Measurements from ENCODE around the gene FAM76A. TPM values are rescaled to one million over a fixed set of nuclear protein-coding genes. Genes with fewer than 3 reads are reported as not detected.
A peak's percentile ranks its signal among the peaks of the same experiment; 100 is the strongest.

Gene FAM76A
- total RNA-seq, 4 donors from 2014 or later: 10.5 to 29.1 (median 12.5) TPM

GRCh38 chr1:27727126-27727525 lies 1.4 kb downstream of the FAM76A start:
- DNase-seq: no peak
- no peaks in the 10 kb centered on the region for H3K9me3 ChIP-seq
- TF ChIP-seq POLR2AphosphoS5 (IDR thresholded peaks at IDR 0.05) (no peak), POLR2A (IDR thresholded peaks at IDR 0.05) (no peak), CTCF (IDR thresholded peaks at IDR 0.05) (no peak), EP300 (IDR thresholded peaks at IDR 0.05; ENCODE audit: low read depth) (no peak)
- peaks cover 4 to 24% (median 15%) of the 10 kb centered on the region in 4 donors for H3K4me1 ChIP-seq
- peak overlapping the region in 2 of 4 donors; percentile 89 to 100 for H3K4me3 ChIP-seq
- peaks cover 0 to 8% (median 0%) of the 10 kb centered on the region in 4 donors for H3K36me3 ChIP-seq
- intact Hi-C loops (cut with DNase I; ENCODE audit: low total_unique reads): loop anchor here (10.0 kb wide), 1 partner anchor 52 kb away; the partner anchor contains the start of gene IFI6
- peak overlapping the region; percentile 96 to 100 (median 98) for H3K27ac ChIP-seq
- no peaks in the 10 kb centered on the region for H3K27me3 ChIP-seq
- 58 to 68% methylated on average over 3 of the region's 3 CpGs for WGBS, 2 donors (ENCODE audit: low coverage in 1 of 2)
- in situ Hi-C loops (cut with MboI; ENCODE audit: low pct_ligation_motif_present in 1 of 4, low pct_unique_long_range_greater_than_20kb in 1 of 4, low sequenced_read_pairs in 3 of 4): loop anchor here in 1 of 4 donors (10.0 kb wide), 1 partner anchor 52 kb away; the partner anchor contains the start of gene IFI6

- H3K36me3 ChIP-seq: peaks cover 0 to 36% (median 13%) of the 10 kb centered on the region in 4 donors
Observed at GRCh38 chr1:27736252-27736651, 10.5 kb downstream of the FAM76A start.

GRCh38 chr1:27741121-27741520 lies 15.4 kb downstream of the FAM76A start:
- TF ChIP-seq POLR2A (IDR thresholded peaks at IDR 0.05): no peak
- TF ChIP-seq EP300 (IDR thresholded peaks at IDR 0.05; ENCODE audit: low read depth): no peak
- H3K9me3 ChIP-seq: no peaks in the 10 kb centered on the region
- no peak overlapping the region for H3K27ac ChIP-seq
- DNase-seq: no peak
- no peak overlapping the region for H3K4me3 ChIP-seq
- H3K36me3 ChIP-seq: peaks cover 0 to 34% (median 10%) of the 10 kb centered on the region in 4 donors
- in situ Hi-C loops (cut with MboI; ENCODE audit: low pct_ligation_motif_present in 1 of 4, low pct_unique_long_range_greater_than_20kb in 1 of 4, low sequenced_read_pairs in 3 of 4): no loop called here
- intact Hi-C loops (cut with DNase I; ENCODE audit: low total_unique reads): no loop called here
- no peaks in the 10 kb centered on the region for H3K4me1 ChIP-seq
- no peaks in the 10 kb centered on the region for H3K27me3 ChIP-seq
- whole genome bisulfite sequencing, 2 donors (ENCODE audit: low coverage in 1 of 2): 85 to 96% methylated on average over 4 to 6 of the region's 6 CpGs

More at GRCh38 chr1:27736252-27736651, 10.5 kb downstream of the FAM76A start:
- in situ Hi-C loops (cut with MboI; ENCODE audit: low pct_ligation_motif_present in 1 of 4, low pct_unique_long_range_greater_than_20kb in 1 of 4, low sequenced_read_pairs in 3 of 4) (no loop called here), intact Hi-C loops (cut with DNase I; ENCODE audit: low total_unique reads) (no loop called here)
- no peak for DNase-seq
- H3K27me3 ChIP-seq: no peaks in the 10 kb centered on the region
- no peaks in the 10 kb centered on the region for H3K9me3 ChIP-seq
- no peak for TF ChIP-seq CTCF (IDR thresholded peaks at IDR 0.05)
- no peak for TF ChIP-seq POLR2AphosphoS5 (IDR thresholded peaks at IDR 0.05)
- TF ChIP-seq EP300 (IDR thresholded peaks at IDR 0.05; ENCODE audit: low read depth): no peak
- no peak for TF ChIP-seq POLR2A (IDR thresholded peaks at IDR 0.05)
- H3K4me3 ChIP-seq: no peak overlapping the region
- H3K4me1 ChIP-seq: no peaks in the 10 kb centered on the region
- H3K27ac ChIP-seq: no peak overlapping the region
- WGBS, 2 donors (ENCODE audit: low coverage in 1 of 2): 90 to 96% methylated on average over 3 of the region's 3 CpGs

GRCh38 chr1:27744556-27744955 lies 18.8 kb downstream of the FAM76A start:
- DNase-seq: no peak
- TF ChIP-seq POLR2A (IDR thresholded peaks at IDR 0.05) (no peak), CTCF (IDR thresholded peaks at IDR 0.05) (no peak), EP300 (IDR thresholded peaks at IDR 0.05; ENCODE audit: low read depth) (no peak), POLR2AphosphoS5 (IDR thresholded peaks at IDR 0.05) (no peak)
- H3K4me1 ChIP-seq: no peaks in the 10 kb centered on the region
- intact Hi-C loops (cut with DNase I; ENCODE audit: low total_unique reads): no loop called here
- H3K27me3 ChIP-seq: no peaks in the 10 kb centered on the region
- H3K4me3 ChIP-seq: no peak overlapping the region
- peaks cover 0 to 36% (median 16%) of the 10 kb centered on the region in 4 donors for H3K36me3 ChIP-seq
- H3K9me3 ChIP-seq: no peaks in the 10 kb centered on the region
- H3K27ac ChIP-seq: no peak overlapping the region
- WGBS, 2 donors (ENCODE audit: low coverage in 1 of 2): 81 to 93% methylated on average over 3 to 5 of the region's 5 CpGs
- in situ Hi-C loops (cut with MboI; ENCODE audit: low pct_ligation_motif_present in 1 of 4, low pct_unique_long_range_greater_than_20kb in 1 of 4, low sequenced_read_pairs in 3 of 4): no loop called here

GRCh38 chr1:27745466-27745865 lies 19.7 kb downstream of the FAM76A start:
- H3K4me3 ChIP-seq: no peak overlapping the region
- no peak for TF ChIP-seq EP300 (IDR thresholded peaks at IDR 0.05; ENCODE audit: low read depth)
- no peak for TF ChIP-seq POLR2A (IDR thresholded peaks at IDR 0.05)
- TF ChIP-seq CTCF (IDR thresholded peaks at IDR 0.05): no peak
- TF ChIP-seq POLR2AphosphoS5 (IDR thresholded peaks at IDR 0.05): no peak
- intact Hi-C loops (cut with DNase I; ENCODE audit: low total_unique reads) (no loop called here), in situ Hi-C loops (cut with MboI; ENCODE audit: low pct_ligation_motif_present in 1 of 4, low pct_unique_long_range_greater_than_20kb in 1 of 4, low sequenced_read_pairs in 3 of 4) (no loop called here)
- H3K27ac ChIP-seq: no peak overlapping the region
- no peak for DNase-seq
- H3K9me3 ChIP-seq: no peaks in the 10 kb centered on the region
- WGBS, 2 donors (ENCODE audit: low coverage in 1 of 2): 78 to 94% methylated on average over 4 of the region's 4 CpGs
- H3K4me1 ChIP-seq: no peaks in the 10 kb centered on the region
- peaks cover 0 to 45% (median 19%) of the 10 kb centered on the region in 4 donors for H3K36me3 ChIP-seq
- no peaks in the 10 kb centered on the region for H3K27me3 ChIP-seq

All from transverse colon (tissue), 4 donors.